Neural cell (in vitro differentiated cells): ENCODE results near the gene PHKA2. TPM values are rescaled to one million over a fixed set of nuclear protein-coding genes. Genes with fewer than 3 reads are reported as not detected.
A peak's percentile ranks its signal among the peaks of the same experiment; 100 is the strongest.

Experiments
- H2AFZ ChIP-seq: fragments of 200-600, 300-800 bp; sonication (generic), shearing (Covaris generic); 2 replicates; pipeline ENCODE4 v1.6.0; 2014; ENCODE audit warnings: low read depth, mild to moderate bottlenecking, antibody characterized with exemption, low read length, moderate library complexity
- H3F3A ChIP-seq: fragments of 200-600 bp; shearing (Covaris generic); 2 replicates; pipeline ENCODE4 v1.6.1; 2016; ENCODE audit warnings: mild to moderate bottlenecking, moderate library complexity, mixed read lengths, antibody characterized with exemption, low read length; ENCODE audit not compliant: insufficient read depth, poor library complexity, severe bottlenecking
- H3K27ac ChIP-seq: fragments of 200-600, 300-800 bp; sonication (generic), shearing (Covaris generic); 2 replicates; pipeline ENCODE4 v1.5.1; 2014; ENCODE audit warnings: mild to moderate bottlenecking, low read length, moderate library complexity
- H3K27me3 ChIP-seq: fragments of 300-800, 200-600 bp; sonication (generic), shearing (Covaris generic); 2 replicates; pipeline ENCODE4 v1.6.0; 2014; ENCODE audit warnings: mild to moderate bottlenecking, low read depth, low read length, moderate library complexity; ENCODE audit not compliant: insufficient read depth
- H3K36me3 ChIP-seq: fragments of 300-800, 200-600 bp; sonication (generic), shearing (Covaris generic); 2 replicates; pipeline ENCODE4 v1.5.1; 2014; ENCODE audit warnings: mild to moderate bottlenecking, antibody characterized with exemption, low read length, moderate library complexity; ENCODE audit not compliant: insufficient read depth
- H3K4me2 ChIP-seq: fragments of 300-800, 200-600 bp; sonication (generic), shearing (Covaris generic); 2 replicates; pipeline ENCODE4 v1.6.0; 2014; ENCODE audit warnings: mild to moderate bottlenecking, low read length
- H3K4me3 ChIP-seq: fragments of 300-800, 200-600 bp; sonication (generic), shearing (Covaris generic); 2 replicates; pipeline ENCODE4 v1.5.1; 2014; ENCODE audit warnings: mild to moderate bottlenecking, low read length, moderate library complexity
- H3K79me2 ChIP-seq: fragments of 200-600 bp; shearing (Covaris generic); replicated peaks from 2 replicates; pipeline ENCODE4 v1.6.0; 2014; ENCODE audit warnings: mild to moderate bottlenecking, low read length, moderate library complexity; ENCODE audit not compliant: insufficient read depth
- H3K9ac ChIP-seq: fragments of 300-800, 200-600 bp; sonication (generic), shearing (Covaris generic); 2 replicates; pipeline ENCODE4 v1.6.1; 2016; ENCODE audit warnings: mild to moderate bottlenecking, low read length, mixed read lengths
- H3K9me2 ChIP-seq: fragments of 200-600 bp; shearing (Covaris generic); 2 replicates; pipeline ENCODE4 v1.6.1; 2016; ENCODE audit warnings: mild to moderate bottlenecking, low read length, mixed read lengths; ENCODE audit not compliant: insufficient read depth
- H3K9me3 ChIP-seq: fragments of 200-600, 300-800 bp; sonication (generic), shearing (Covaris generic); 2 replicates; pipeline ENCODE4 v1.6.1; 2016; ENCODE audit warnings: mild to moderate bottlenecking, mixed run types, low read length, moderate library complexity, mixed read lengths
- H4K20me1 ChIP-seq: fragments of 200-600 bp; shearing (Covaris generic); 2 replicates; pipeline ENCODE4 v1.6.1; 2016; ENCODE audit warnings: mild to moderate bottlenecking, mixed run types; ENCODE audit not compliant: insufficient read depth
- EP300 ChIP-seq: fragments of 450-650 bp; conservative IDR thresholded peaks from 2 replicates; pipeline ENCODE4 v1.6.1; 2014; ENCODE audit warnings: antibody characterized with exemption, mild to moderate bottlenecking, moderate library complexity; ENCODE audit not compliant: poor library complexity, severe bottlenecking
- EZH2 ChIP-seq: fragments of 200-600, 300-800 bp; shearing (Covaris generic), sonication (generic); IDR thresholded peaks from 2 replicates; pipeline ENCODE4 v1.6.1; 2014; ENCODE audit warnings: antibody characterized with exemption, low read length, borderline replicate concordance, mild to moderate bottlenecking; ENCODE audit not compliant: insufficient read depth, poor library complexity, severe bottlenecking
- MXI1 ChIP-seq: fragments of 450-650 bp; conservative IDR thresholded peaks from 2 replicates; pipeline ENCODE4 v1.6.1; 2014; ENCODE audit warnings: antibody characterized with exemption, mild to moderate bottlenecking; ENCODE audit not compliant: poor library complexity, severe bottlenecking
- POLR2AphosphoS5 ChIP-seq: IDR thresholded peaks from 2 replicates; pipeline ENCODE4 v1.6.1; 2012
- RAD21 ChIP-seq: fragments of 450-650 bp; conservative IDR thresholded peaks from 2 replicates; pipeline ENCODE4 v1.6.1; 2014; ENCODE audit warnings: antibody characterized with exemption, mild to moderate bottlenecking, moderate library complexity
- SMC3 ChIP-seq: fragments of 450-650 bp; conservative IDR thresholded peaks from 2 replicates; pipeline ENCODE4 v1.6.1; 2014; ENCODE audit warnings: antibody characterized with exemption, mild to moderate bottlenecking, moderate library complexity; ENCODE audit not compliant: poor library complexity
- TAF1 ChIP-seq: IDR thresholded peaks from 2 replicates; pipeline ENCODE4 v1.6.1; 2012; ENCODE audit warnings: low read depth
- polyA plus RNA-seq: library from polyadenylated mRNA; depleted of rRNA; stranded (reverse); fragments of >200 nt; gene quantifications from 2 replicates; pipeline ENCODE4 v1.2.3, GENCODE V29; 2014
- TF ChIP-seq, protein P1 (sequence below): IDR thresholded peaks from 2 replicates; pipeline ENCODE4 v1.6.1; 2012; ENCODE audit warnings: borderline replicate concordance
- TF ChIP-seq, protein P2 (sequence below): fragments of 450-650 bp; IDR thresholded peaks from 2 replicates; pipeline ENCODE4 v1.5.1; 2014; ENCODE audit warnings: antibody characterized with exemption, mild to moderate bottlenecking, moderate library complexity; ENCODE audit not compliant: poor library complexity, severe bottlenecking

PHKA2 gene
- polyA plus RNA-seq, 1 donor from 2014 or later = 9.6 TPM

DNA sequence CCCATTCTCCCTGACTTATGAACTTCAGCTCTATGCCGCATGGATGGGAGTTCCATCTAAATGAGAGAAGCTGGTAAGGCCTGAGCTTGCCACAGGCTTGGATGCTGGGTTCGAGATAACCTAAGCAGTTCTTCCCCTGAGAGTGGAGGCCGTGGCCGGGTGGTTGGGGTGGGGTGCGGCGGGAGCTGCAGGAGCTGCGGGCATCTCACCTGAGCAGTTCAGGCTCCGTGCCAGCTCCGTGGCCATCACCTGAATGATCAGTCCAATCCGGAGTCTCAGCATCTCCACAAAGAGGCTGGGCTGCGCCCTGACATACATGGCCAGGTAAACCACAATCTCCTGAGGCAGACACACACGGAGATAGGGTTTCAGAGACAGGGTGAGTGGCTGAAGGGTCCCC, 77.6 kb downstream of the PHKA2 start:
- H3K9me3 ChIP-seq = no peaks in the 10 kb centered on the region
- no peaks in the 10 kb centered on the region for H4K20me1 ChIP-seq
- no peaks in the 10 kb centered on the region for H3K36me3 ChIP-seq
- no peaks in the 10 kb centered on the region for H3K9me2 ChIP-seq
- H3K4me2 ChIP-seq = no peak overlapping the region
- no peaks in the 10 kb centered on the region for H3K79me2 ChIP-seq
- TF ChIP-seq, protein P1, sequence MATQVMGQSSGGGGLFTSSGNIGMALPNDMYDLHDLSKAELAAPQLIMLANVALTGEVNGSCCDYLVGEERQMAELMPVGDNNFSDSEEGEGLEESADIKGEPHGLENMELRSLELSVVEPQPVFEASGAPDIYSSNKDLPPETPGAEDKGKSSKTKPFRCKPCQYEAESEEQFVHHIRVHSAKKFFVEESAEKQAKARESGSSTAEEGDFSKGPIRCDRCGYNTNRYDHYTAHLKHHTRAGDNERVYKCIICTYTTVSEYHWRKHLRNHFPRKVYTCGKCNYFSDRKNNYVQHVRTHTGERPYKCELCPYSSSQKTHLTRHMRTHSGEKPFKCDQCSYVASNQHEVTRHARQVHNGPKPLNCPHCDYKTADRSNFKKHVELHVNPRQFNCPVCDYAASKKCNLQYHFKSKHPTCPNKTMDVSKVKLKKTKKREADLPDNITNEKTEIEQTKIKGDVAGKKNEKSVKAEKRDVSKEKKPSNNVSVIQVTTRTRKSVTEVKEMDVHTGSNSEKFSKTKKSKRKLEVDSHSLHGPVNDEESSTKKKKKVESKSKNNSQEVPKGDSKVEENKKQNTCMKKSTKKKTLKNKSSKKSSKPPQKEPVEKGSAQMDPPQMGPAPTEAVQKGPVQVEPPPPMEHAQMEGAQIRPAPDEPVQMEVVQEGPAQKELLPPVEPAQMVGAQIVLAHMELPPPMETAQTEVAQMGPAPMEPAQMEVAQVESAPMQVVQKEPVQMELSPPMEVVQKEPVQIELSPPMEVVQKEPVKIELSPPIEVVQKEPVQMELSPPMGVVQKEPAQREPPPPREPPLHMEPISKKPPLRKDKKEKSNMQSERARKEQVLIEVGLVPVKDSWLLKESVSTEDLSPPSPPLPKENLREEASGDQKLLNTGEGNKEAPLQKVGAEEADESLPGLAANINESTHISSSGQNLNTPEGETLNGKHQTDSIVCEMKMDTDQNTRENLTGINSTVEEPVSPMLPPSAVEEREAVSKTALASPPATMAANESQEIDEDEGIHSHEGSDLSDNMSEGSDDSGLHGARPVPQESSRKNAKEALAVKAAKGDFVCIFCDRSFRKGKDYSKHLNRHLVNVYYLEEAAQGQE = no peak
- TF ChIP-seq EZH2 (no peak), EP300 (no peak), MXI1 (no peak)
- no peak overlapping the region for H3K27ac ChIP-seq
- H2AFZ ChIP-seq = no peak overlapping the region
- H3K27me3 ChIP-seq = no peaks in the 10 kb centered on the region
- no peak overlapping the region for H3K4me3 ChIP-seq
- no peaks in the 10 kb centered on the region for H3F3A ChIP-seq
- no peak overlapping the region for H3K9ac ChIP-seq

DNA sequence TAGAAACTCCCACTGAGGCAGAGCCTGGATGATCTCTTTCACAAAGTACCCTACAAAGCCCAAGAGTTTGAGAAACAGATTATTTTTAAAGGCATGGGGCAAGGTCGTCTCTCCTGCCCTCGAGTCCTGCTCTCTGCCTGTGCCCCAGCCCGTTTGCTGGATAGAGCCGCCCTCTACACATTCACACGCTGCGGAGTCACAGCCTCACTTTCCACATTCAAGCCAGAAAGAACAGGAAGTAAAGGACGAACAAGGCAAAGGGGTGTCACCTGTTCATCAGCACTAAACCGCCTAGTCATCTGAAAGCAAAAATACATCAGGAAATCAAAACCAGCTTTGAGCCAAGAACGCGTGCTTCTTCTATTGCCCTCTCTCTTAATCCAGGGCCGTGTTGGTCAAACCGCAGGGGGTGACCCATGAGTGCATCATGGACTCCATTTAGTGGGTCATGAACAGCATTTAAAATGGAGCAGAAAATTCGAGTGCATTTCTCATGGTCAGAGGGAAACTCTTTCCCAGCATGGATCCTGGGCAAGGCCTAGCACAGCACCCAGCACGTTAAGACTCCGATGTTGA, 83.4 kb downstream of the PHKA2 start:
- no peaks in the 10 kb centered on the region for H3K79me2 ChIP-seq
- H3K9me3 ChIP-seq = no peaks in the 10 kb centered on the region
- no peaks in the 10 kb centered on the region for H3K36me3 ChIP-seq
- no peaks in the 10 kb centered on the region for H3F3A ChIP-seq
- H2AFZ ChIP-seq = no peak overlapping the region
- H3K9me2 ChIP-seq = no peaks in the 10 kb centered on the region
- no peaks in the 10 kb centered on the region for H4K20me1 ChIP-seq
- H3K4me2 ChIP-seq = no peak overlapping the region
- no peak overlapping the region for H3K27ac ChIP-seq
- TF ChIP-seq RAD21 = no peak
- TF ChIP-seq EP300 = no peak
- no peak overlapping the region for H3K9ac ChIP-seq
- H3K4me3 ChIP-seq = no peak overlapping the region
- no peaks in the 10 kb centered on the region for H3K27me3 ChIP-seq

DNA sequence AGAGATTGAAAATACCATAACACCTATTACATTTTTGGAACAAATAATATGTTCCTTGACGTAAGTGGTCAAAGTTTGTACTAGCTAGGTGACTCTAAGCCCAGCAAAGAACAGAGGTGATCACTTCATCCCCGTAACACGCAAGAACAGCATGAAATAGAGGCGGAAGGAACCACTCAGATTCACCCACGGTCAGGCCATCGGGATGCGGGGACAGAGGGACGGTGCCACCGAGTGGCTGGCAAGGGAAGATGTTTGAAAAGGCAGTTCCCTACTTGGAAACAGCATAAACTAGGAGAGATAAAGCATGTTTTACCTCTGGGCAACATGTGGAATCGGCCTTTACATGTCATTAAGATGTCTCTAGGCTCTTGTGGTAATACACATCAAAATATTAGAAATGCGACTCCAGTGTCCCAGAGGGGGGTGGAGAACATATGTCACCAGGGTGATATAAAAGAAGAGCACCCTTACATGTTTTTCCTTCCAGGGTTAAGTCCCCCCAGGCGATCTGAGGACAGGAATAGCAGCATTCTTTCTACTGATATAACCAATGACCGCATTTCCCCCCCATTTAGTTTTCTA, 84.0 kb downstream of the PHKA2 start:
- H3K9ac ChIP-seq = no peak overlapping the region
- no peak overlapping the region for H3K4me2 ChIP-seq
- no peaks in the 10 kb centered on the region for H3K79me2 ChIP-seq

More for the DNA sequence above, 84.0 kb downstream of the PHKA2 start:
- Histone ChIP-seq H3K27me3 (no peaks in the 10 kb centered on the region), H3K9me3 (no peaks in the 10 kb centered on the region), H3K4me3 (no peak overlapping the region), H3F3A (no peaks in the 10 kb centered on the region), H3K9me2 (no peaks in the 10 kb centered on the region), H3K36me3 (no peaks in the 10 kb centered on the region), H3K27ac (no peak overlapping the region), H4K20me1 (no peaks in the 10 kb centered on the region), H2AFZ (no peak overlapping the region)
- no peak for TF ChIP-seq POLR2AphosphoS5
- TF ChIP-seq TAF1 = no peak
- TF ChIP-seq, protein P1 = no peak
- TF ChIP-seq, protein P2, sequence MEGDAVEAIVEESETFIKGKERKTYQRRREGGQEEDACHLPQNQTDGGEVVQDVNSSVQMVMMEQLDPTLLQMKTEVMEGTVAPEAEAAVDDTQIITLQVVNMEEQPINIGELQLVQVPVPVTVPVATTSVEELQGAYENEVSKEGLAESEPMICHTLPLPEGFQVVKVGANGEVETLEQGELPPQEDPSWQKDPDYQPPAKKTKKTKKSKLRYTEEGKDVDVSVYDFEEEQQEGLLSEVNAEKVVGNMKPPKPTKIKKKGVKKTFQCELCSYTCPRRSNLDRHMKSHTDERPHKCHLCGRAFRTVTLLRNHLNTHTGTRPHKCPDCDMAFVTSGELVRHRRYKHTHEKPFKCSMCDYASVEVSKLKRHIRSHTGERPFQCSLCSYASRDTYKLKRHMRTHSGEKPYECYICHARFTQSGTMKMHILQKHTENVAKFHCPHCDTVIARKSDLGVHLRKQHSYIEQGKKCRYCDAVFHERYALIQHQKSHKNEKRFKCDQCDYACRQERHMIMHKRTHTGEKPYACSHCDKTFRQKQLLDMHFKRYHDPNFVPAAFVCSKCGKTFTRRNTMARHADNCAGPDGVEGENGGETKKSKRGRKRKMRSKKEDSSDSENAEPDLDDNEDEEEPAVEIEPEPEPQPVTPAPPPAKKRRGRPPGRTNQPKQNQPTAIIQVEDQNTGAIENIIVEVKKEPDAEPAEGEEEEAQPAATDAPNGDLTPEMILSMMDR = peak; percentile 62
- TF ChIP-seq EZH2 = no peak
- no peak for TF ChIP-seq MXI1
- peak; percentile 76 for TF ChIP-seq SMC3
- TF ChIP-seq EP300 = no peak
- TF ChIP-seq RAD21 = peak; percentile 71
